ENCODE measurements around the gene SIAH2.

SIAH2 gene

GRCh38 chr3:150733936-150734794 is 28.8 kb downstream of the SIAH2 start:
- DNase-seq (ENCODE audit: low spot score) = no peak

DNA sequence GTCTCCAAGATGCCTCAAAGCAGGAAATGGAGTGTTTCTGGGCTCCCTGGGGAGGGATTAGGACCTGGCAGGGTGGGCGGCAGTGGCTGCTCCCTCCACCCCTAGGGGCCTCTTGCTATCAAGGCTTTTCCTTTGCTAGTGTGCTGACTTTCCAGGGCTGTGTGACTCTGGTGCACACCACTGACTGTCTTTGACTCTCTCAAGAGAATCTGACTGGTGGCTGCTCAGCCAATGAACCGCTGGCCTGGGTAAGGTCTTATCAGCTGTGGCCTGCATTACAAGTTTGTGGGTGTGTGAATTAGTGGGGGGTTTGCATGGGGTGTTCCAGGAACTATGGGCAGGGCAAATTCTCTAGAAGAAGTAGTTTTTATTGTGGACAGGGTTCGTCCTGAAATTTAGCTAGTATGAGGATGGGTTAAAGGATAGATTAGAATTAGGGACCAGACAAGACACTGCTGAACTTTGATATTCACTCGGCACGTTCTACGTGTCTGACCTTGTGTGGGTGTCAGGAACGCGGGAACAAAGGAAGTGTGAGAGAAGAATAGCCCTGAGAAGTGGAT is 29.5 kb downstream of the SIAH2 start:
- peak; percentile 51 for DNase-seq (ENCODE audit: low spot score)

DNA sequence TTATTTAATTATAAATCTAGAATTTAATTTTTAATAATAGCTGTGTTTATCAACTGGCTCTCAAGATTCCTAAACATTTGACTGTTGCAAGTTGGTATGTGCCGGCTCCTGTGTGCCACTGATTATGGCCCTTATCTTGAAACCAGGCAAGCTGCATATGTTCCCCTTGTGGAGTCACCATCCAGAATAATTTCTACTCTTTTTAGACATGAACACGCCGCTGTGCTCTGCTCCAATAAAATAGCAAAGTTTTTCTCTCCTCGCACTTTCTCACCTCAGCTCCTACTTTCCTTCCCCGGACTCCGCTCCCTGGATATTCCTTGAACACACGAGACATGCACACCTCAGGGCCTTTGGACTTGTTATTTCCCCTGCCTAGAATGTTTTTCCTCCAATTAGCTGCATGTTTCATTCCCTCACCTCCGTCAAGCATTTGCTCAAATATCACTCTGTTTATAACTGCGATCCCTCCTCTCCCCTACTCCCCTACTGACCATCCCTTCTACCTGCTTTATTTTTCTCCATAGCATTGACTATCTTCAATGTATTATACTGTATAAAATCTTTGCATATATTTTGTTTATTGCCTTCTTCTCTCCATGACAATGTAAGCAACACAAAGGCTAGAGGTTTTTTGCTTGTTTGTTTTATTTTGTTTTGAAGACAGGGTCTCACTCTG is 33.1 kb downstream of the SIAH2 start:
- DNase-seq (ENCODE audit: low spot score) = no peak

GRCh38 chr3:150727653-150728502 is 35.1 kb downstream of the SIAH2 start:
- DNase-seq (ENCODE audit: low spot score) = no peak

- DNase-seq (ENCODE audit: low spot score) = no peak
Observed at GRCh38 chr3:150725548-150725947, 37.4 kb downstream of the SIAH2 start.

DNA sequence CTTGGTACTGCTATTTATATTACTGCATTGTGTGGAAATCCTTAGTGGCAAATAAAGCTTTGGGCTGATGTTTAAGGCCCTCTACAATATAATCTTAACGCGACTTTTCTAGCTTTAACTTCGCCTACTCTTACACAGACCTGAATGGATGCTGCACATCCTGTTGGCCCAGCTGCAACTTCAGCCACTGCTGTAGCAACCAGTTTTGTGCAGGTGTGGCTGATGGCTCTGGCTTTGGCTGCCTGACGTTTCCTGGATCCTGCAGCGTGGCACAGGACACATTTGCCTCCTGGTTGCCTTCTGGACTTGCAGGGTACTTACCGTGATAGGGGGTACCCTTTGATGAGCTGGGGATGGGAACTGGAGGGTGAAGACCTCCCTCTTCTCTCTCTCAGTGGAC is 39.0 kb downstream of the SIAH2 start:
- DNase-seq (ENCODE audit: low spot score) = no peak

GRCh38 chr3:150722267-150722666 is 40.7 kb downstream of the SIAH2 start:
- no peak for DNase-seq (ENCODE audit: low spot score)

- peak; percentile 88 for DNase-seq (ENCODE audit: low spot score)
Observed at GRCh38 chr3:150721285-150722130, 41.5 kb downstream of the SIAH2 start.

- no peak for DNase-seq (ENCODE audit: low spot score)
Observed at GRCh38 chr3:150720444-150720843, 42.5 kb downstream of the SIAH2 start.

DNA sequence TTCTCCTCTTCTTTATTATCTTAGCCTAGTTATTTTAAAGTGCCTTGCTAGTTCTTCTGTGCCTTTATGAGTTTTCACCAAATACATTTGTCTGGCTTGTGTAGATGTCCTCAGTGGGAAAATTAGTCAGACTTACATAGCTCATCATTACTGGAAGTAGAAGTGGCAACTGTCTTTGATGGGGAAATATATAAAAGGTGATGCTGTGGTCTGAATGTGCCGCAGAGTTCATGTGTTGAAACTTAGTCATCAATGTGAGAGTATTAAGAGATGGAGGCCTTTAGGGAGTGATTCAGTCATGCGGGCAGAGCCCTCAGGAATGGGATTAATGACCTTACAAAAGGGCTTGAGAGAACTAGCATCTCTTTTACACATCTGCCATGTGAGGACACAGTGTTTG is 52.9 kb downstream of the SIAH2 start:
- DNase-seq (ENCODE audit: low spot score) = no peak

DNA sequence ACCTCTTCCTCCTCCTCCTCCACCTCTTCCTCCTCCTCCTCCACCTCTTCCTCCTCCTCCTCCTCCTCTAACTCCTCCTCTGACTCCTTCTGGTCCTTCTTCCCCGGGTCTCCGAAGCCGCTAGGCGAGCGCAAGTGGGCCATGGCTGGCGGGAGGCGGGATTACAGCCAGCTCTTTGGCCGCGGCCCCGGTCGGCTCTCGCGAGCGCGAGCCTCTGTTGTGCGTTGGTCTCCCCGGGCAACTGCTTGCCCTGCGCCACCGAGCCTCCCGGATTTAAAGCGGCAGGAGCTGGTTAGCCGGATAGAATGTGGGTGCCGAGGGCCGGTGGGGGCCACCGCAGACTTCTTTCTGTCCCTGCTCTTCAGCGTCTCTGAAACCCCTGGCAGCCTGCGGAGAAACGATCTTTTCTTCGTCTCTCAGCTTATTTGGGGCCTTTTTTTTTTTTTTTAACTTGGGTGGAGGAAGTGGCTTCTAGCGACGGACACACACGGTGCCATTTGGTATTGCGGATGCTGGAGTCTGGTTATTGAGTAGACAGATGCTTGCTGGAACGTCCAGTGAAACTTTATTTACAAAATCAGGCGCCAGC is 59.1 kb downstream of the SIAH2 start, which contains the start of gene ERICH6:
ERICH6 (minus strand) TSS at position 165 of the 589 bp plus-strand sequence; CDS start at position 143, 22 bp downstream.
- DNase-seq (ENCODE audit: low spot score) = peak; percentile 92

DNA sequence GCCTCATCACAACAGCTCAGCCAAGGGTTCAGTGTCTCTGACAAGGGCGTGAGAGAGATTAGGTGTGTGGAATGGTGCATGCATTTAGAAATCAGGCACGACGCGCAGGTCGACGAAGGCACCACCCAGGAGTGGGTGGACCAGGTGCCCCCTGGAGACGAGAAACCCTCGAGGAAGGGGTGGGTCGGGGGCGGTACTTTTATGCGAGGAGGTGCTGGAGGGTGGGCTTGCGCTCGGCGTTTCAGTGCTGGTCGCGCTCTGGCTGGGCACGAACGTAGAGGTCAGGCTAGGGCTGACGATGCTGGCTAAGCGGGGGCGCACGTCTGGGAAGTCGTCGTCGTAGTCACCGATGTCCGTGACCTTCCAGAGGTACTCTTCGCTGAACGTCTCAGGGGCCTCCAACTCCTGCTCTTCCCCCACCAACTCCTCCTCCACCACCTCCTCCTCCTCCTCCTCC is 59.6 kb downstream of the SIAH2 start:
- no peak for DNase-seq (ENCODE audit: low spot score)

DNA sequence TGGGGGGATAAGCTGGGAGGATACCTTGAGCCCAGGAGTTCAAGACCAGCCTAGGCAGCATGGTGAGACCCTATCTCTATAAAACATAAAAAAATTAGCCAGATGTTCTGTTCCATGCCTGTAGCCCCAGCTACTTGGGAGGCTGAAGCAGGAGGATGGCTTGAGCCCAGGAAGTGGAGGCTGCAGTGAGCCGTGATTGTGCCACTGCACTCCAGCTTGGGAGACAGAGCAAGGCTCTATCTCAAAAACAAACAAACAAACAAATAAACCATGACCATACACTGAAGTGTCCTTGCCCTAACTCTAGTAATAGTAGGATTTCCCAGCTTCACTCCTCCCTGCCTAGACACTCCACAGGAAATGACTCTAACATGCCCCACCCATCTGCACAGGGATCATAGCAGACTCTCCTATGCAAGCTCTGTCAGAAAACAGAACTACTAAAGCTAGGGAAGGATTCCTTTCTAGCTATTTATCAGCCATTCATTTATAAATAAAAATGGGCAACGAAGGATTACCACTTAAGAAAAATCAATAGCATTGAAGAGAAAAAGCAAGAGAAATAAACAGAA is 63.8 kb downstream of the SIAH2 start:
- peak; percentile 39 for DNase-seq (ENCODE audit: low spot score)

GRCh38 chr3:150697646-150698045 is 65.3 kb downstream of the SIAH2 start:
- DNase-seq (ENCODE audit: low spot score) = no peak

DNA sequence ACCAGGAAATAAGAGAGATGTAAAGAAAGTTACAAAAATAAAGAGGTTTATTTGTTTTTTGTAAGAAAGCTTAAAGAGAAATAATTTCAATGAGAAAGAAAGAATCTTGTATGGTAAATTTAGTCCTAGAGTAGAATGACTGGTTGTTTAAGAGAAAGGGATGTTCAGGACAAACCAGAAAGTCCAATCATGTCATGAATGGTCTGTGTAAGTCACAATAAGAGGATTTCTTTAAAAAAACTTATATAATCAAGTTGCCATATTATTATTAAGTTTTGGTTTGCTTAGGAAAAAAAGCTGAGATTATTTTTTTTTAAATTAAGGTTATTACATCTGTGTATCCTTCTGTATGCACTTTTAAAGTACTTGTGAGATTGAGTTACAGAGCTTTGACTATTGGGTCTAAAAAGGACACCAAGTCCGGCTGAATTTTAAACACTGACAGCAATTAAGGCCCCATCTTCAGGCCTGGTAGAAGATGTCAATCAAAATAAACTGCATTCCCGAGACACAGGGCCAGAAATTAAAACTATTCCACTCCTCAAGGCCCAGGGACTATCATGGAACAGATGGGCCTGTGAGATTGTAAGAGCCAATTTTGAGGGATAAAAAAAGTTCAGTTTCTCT is 71.4 kb downstream of the SIAH2 start:
- DNase-seq (ENCODE audit: low spot score) = no peak
